ENCODE measurements around the gene ACTR2.
A peak's percentile ranks its signal among the peaks of the same experiment; 100 is the strongest.
"Not testable (repeated sequence)": the region's sequence is repeated elsewhere in the genome, so short reads cannot be mapped to it uniquely, and the experiment has no call there.

Gene ACTR2

GRCh38 chr2:65227456-65228262 is at the start of gene ACTR2:
TSS of gene ACTR2 (plus strand) at chr2:65227831. CDS start at chr2:65227910, 79 bp downstream.
- DNase-seq (ENCODE audit: low spot score): peak; percentile 98

GRCh38 chr2:65182570-65182969 is 45.1 kb upstream of the ACTR2 start:
- DNase-seq (ENCODE audit: low spot score): no peak

- DNase-seq (ENCODE audit: low spot score): not testable (repeated sequence)
Observed at GRCh38 chr2:65183406-65183805, 44.2 kb upstream of the ACTR2 start.

- DNase-seq (ENCODE audit: low spot score): no peak
Observed at GRCh38 chr2:65185012-65185411, 42.6 kb upstream of the ACTR2 start.

GRCh38 chr2:65186093-65186868 is 41.4 kb upstream of the ACTR2 start:
- DNase-seq (ENCODE audit: low spot score): no peak

GRCh38 chr2:65186872-65187851 is 40.5 kb upstream of the ACTR2 start:
- DNase-seq (ENCODE audit: low spot score): peak; percentile 91

GRCh38 chr2:65193446-65193845 is 34.2 kb upstream of the ACTR2 start:
- DNase-seq (ENCODE audit: low spot score): no peak

- no peak for DNase-seq (ENCODE audit: low spot score)
Observed at GRCh38 chr2:65198737-65199136, 28.9 kb upstream of the ACTR2 start.

GRCh38 chr2:65199166-65199565 is 28.5 kb upstream of the ACTR2 start:
- no peak for DNase-seq (ENCODE audit: low spot score)

- DNase-seq (ENCODE audit: low spot score): no peak
Observed at GRCh38 chr2:65199891-65200290, 27.7 kb upstream of the ACTR2 start.

GRCh38 chr2:65204461-65205210 is 23.0 kb upstream of the ACTR2 start:
- no peak for DNase-seq (ENCODE audit: low spot score)

- no peak for DNase-seq (ENCODE audit: low spot score)
Observed at GRCh38 chr2:65212115-65212514, 15.5 kb upstream of the ACTR2 start.

- no peak for DNase-seq (ENCODE audit: low spot score)
Observed at GRCh38 chr2:65212619-65213018, 15.0 kb upstream of the ACTR2 start.

GRCh38 chr2:65213035-65213434 is 14.6 kb upstream of the ACTR2 start:
- no peak for DNase-seq (ENCODE audit: low spot score)

GRCh38 chr2:65214361-65214760 is 13.3 kb upstream of the ACTR2 start:
- DNase-seq (ENCODE audit: low spot score): no peak

GRCh38 chr2:65214843-65215242 is 12.8 kb upstream of the ACTR2 start:
- DNase-seq (ENCODE audit: low spot score): no peak

- DNase-seq (ENCODE audit: low spot score): no peak
Observed at GRCh38 chr2:65215946-65216345, 11.7 kb upstream of the ACTR2 start.

GRCh38 chr2:65220432-65221131 is 7.0 kb upstream of the ACTR2 start:
- peak; percentile 57 for DNase-seq (ENCODE audit: low spot score)

- not testable (repeated sequence) for DNase-seq (ENCODE audit: low spot score)
Observed at GRCh38 chr2:65221275-65221674, 6.4 kb upstream of the ACTR2 start.

GRCh38 chr2:65227020-65227455 is 593 bp upstream of the ACTR2 start:
- DNase-seq (ENCODE audit: low spot score): no peak

All from GM03348 (cell line).